HG02852 (cell line): ENCODE results near the gene LSM3.

ENCODE experiments used
- ATAC-seq: cut with Tn5 transposase; IDR thresholded peaks from one replicate; pipeline ENCODE4 v1.9.1; 2021; ENCODE audit warnings: mild to moderate bottlenecking, moderate library complexity; ENCODE audit not compliant: unreplicated experiment

LSM3 gene

DNA sequence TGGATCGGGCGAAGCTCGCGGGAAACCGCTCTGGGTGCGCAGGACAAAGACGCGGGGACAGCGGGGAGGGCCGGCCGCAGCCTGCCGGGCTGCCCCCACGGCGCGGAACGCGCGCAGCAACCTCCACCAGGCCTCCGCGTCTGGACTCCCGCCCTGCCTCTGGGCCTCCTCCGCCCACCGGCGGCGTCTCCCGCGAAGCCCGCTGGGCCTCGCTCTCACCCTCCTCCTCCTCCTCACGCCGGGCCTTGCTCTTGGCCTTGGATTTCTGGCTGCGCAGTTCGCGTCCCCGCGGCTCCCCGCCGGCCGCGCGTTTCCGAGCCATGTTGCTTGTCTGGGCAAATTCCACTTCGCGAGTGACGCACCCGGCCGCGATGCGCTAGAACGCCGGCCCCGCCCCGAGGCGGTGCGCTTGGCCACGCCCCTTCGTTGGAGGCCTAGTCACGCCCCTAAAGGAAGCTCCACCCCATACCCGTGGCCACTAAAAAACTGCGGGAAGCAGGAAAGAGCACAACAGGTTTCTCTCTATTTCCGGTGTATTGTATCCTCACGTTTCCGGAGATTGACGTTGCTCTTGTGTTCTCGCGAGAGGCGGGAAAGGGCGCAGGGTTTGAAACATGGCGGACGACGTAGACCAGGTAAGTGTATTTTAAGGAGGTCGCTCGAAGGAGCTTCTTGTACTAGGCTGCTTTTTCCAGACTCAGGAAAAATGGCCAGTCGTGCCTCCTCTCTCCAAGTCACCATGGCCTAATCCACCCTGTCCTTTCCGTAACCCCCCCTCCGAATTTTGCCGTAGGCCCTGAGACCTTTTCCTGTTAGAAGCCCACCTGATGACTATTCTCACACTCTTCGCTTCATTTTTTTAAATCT, at the start of gene LSM3, which contains the start of gene XPC:
Gene LSM3 (plus strand): TSS at position 571 of the 867 bp plus-strand sequence. CDS start 44 bp downstream, at position 615.
Gene XPC (minus strand): TSS at position 355 of the 867 bp plus-strand sequence. CDS start 33 bp downstream, at position 322.
- peak; percentile 91 for ATAC-seq

DNA sequence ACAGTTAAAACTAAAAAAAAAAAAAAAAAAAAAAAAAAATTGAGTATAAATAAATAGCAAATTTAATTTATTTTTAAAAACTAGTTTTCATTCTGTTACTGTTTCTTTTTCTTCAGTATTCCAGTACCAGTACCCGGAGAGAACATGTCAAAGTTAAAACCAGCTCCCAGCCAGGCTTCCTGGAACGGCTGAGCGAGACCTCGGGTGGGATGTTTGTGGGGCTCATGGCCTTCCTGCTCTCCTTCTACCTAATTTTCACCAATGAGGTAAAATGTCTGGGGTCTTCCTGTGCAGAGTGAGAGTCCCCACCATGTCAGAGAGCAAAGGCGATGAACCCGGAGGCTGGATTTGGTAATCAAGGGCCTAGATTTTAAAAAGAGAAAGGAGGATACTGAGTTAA, 49.3 kb upstream of the LSM3 start:
- no peak for ATAC-seq

DNA sequence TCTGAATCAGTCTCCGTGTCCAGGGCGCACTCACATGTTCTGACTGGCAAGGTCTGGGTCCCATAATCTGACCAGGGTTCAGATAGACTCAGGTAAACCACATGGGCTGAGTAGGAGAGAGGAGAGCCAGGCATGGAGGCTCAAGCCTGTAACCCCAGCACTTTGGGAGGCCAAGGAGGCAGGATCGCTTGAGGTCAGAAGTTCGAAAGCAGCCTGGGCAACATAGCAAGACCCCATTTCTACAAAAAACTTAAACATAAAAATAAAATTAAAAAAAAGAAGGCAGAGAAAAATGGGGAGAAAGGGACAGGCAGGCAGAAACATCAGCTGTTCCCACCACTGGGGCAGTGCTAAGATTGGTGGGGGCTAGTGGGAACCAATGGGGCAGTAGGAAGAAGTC, 48.4 kb upstream of the LSM3 start:
- no peak for ATAC-seq

DNA sequence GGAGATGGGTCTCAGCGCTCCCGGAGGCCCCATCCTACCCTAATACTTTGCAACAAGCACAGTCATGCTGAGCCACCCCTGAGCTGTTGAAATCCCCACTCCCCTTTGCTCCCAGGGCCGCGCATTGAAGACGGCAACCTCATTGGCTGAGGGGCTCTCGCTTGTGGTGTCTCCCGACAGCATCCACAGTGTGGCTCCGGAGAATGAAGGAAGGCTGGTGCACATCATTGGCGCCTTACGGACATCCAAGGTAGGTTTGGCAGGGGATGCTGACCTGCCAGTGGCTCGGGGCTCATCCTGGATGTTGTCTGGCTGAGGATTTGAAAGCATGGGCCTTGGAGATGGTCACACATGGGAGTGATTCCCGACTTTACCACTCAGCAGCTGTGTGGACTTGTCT, 47.9 kb upstream of the LSM3 start:
- no peak for ATAC-seq

DNA sequence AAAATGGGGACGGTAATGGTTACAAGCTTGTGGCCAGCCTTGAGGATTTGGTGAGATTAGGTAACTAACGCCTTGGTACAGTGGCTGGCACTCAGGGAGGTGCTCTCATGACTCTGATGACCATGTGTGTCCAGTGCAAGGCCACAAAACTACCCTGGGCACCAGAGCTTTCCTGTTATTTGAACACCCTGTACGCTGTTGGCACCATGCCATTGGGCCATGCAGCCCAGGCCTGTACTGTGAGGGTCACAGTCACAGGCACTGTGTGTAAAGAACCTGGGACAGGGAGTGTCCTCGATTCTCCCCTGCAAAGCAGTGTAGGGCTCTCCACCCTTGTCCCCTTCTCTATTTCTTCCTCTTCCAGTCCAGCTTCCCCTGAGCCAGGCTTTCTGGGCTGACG, 47.5 kb upstream of the LSM3 start:
- no peak for ATAC-seq

DNA sequence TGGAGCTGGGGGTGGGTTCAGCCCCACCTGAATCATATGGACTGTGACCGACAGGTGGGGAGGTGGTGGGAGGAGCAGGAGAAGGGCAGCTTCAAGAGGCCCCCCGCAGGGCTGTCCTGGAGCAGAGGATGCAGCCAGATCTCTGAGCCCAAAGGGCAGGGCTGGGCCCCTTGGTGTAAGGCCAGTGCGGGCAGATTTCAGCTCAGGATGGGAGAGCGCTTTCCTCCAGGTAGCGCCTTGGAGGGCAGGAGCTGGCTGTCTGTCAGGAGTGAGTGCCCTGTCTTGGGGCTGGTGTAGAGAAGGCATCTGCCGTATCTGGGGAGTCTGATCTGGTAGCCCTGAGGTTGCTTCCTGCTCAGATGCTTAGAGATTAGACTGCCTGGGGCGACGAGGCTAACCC, 46.5 kb upstream of the LSM3 start:
- ATAC-seq: no peak

DNA sequence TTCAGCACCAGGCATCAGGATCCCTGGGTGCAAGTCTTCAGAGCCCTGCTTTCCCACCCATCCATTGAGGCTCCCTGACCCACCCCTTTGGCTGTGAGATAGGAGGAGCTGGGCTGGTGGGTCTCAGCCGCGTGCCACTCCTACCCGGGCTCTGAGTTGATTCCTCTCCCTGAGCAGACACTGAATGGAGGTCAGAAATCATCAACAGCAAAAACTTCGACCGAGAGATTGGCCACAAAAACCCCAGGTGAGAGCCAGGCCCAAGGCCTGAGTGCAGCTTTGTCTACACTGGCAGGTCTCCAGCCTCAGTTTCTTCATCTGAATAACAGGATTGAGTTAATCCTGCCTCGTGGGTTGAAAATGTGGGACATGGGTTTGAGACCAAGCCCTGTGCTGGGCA, 45.9 kb upstream of the LSM3 start:
- no peak for ATAC-seq

DNA sequence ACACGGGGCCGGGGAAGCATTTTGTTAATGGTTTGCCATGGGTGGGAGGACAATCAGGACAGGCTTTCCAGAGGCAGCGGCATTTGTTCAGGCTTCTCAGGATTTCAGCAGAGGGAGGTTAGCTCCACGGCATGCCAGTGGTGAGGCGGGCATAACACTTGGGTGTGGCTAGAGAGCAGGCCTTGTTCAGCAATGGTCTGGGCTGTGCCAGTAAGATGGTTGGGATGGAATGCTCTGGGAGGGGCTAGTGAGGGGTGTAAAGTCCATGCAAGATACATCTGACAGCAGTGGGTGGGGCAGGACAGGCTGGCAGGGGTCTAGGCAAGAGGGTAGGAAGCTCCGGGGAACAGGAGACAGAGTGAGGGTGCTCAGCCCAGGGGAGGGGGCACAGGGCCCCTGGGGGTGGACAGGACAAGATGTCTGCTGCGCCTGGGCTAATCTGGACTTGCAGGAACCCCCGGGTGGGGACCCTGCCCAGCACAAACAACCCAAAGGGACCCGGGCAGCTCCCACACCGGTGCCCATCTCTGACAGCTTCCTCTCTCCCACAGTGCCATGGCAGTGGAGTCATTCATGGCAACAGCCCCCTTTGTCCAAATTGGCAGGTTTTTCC, 45.3 kb upstream of the LSM3 start:
- ATAC-seq: no peak

DNA sequence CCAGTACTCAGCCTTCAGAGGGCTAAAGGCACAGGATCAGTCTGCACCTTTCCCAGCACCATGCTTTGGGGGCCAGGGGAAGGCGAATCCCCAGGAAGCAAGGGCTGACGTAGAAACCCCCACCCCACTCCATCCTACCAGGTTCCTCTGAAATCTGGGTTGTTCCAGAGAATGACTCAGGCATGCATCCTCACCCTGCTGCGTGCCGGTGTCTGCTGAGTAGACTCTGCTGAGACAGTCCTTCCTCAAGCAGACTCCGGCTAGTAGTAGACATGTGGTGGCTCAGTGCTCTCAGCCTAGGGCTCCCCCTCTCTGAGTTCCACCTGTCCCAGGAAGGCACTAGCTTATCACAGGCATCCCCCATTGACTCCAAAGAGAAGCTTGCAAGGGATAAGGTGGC, 44.7 kb upstream of the LSM3 start:
- no peak for ATAC-seq

DNA sequence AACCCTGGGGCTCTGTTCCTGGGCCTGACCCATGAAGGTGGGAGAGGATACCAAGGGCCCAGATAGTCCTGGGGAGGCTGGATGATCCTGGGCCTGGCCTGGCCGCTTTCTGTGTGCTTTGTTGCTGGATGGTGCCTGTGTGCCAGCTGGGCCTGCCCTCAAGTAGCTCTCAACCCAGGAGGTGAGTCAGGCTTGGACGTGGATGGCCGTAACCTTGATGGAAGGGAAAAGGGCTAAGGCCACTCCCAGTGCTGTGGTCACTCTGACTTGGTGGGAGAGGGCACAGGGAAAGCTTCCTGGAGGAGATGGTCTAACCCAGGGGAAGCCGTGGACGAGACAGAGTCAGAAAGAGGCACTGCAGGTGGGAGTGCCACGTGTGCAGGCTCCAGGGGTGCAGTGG, 44.3 kb upstream of the LSM3 start:
- no peak for ATAC-seq

DNA sequence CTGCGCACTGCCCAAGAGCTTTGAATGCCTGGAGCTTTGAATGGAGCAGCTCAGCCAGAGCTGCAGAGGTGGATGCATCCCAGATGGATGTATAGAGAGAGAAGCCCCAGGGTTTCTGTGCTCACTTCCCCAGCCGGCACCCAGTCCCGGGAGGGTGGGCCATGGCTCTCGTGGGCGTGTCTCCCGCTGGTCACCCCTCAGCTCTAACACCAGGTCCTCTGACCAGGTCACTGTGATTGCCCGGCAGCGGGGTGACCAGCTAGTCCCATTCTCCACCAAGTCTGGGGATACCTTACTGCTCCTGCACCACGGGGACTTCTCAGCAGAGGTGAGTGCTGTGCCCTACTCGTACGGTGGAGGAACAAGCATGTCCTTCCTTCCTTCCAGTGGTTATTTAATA, 43.0 kb upstream of the LSM3 start:
- no peak for ATAC-seq

DNA sequence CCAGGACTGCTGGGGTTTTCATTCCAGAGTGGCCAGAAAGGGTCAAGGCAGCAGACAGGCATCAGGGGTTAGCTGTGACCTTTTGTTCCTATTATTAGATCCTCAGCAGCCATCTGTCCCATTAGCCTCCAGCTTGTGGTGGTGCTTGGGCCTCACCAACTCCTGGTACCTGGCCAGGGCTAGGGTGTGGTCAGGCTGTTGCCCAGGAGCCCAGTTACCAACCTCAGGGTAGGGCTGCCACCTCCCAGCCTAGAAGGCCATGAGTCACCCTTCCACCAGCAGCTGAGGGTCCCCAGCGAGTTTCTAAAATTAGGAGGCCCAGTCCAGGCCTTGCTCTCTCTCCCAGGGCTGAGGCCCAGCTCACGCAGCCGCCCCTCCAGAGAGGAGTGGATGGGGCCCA, 41.6 kb upstream of the LSM3 start:
- ATAC-seq: no peak

DNA sequence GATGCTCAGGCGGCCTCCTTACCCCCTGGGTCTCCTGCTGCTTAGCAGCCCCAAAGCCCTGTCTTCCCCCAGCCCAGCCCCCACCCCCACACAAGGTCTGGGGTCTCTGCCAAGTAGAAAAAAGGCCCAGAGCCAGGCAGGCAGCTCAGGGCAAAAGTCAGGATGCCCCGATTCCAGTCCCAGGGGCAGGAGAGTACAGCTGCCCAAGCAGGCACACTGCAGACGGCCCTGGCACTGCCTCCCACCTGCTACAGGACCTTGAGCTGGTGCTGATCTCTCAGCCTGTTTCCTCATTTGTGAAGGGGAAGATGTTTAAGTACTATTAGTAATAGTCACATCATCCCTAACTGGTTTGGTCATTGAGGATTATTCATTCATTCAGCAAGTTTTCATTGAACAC, 41.2 kb upstream of the LSM3 start:
- ATAC-seq: no peak

DNA sequence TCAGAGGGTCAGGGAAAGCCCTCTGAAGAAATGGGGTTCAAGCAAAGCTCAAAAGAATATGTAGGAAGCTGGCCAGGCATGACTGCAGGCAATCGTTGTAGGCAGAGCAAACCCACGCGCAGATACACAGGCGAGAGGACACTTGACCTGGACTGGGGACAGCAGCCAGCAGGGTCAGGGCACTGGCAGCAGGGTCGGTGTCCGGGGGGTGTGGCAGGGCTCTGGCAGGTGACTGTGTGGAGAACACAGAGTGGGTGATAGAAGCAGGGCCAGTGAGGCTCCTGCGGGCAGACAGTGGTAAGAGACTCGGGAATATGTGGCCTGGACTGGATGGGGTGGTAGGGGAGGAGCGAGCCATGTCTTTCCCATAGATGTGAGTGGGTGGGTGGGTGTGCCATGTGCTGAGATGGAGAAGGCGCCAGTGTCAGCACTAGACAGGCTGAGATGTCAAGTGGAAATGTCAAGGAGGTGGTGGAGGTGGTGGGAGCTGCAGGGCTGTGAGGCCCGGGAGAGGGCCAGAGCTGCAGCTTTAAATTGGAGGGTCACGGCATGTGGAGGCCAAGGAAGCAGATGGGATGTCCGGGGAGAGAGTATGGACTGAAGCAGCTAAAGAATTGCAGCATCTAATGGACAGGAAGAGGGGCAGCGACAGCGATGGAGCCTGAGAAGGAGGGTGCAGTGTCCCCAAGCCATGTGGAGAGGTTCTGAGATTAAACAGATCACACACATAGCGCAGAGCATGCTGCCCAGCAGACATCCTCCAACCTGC, 40.3 kb upstream of the LSM3 start:
- ATAC-seq: no peak

DNA sequence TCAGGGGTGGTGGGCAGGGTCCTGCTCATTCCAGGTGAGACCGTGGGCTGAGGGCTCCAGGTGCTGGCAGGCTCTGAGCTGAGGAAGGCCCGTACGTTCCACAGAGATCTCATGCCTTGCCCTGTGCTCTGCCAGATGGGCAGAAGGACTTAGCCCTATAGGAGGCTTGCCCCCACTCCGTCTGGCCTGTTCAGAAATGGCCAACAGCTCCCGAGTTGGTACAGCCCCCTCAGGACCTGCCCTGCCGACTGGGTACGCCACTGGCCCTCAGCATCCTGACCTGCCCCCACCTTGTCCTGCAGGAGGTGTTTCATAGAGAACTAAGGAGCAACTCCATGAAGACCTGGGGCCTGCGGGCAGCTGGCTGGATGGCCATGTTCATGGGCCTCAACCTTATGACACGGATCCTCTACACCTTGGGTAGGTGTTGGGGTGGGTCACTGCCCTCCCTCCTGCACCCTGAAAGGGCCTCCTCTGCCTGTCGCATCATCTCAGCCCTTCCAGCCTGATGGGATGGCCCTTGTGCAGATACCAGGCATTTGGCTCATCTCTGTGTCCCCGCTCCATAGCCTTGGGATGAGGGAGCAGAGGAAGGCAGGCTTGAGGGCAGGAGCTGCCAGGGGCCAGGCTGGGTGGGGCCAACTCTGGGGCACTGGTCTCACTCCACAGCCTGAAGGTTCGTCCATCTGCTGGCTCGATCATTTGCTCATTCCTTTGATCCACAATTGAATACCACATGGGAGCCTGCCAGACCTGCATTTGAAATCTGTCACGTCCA, 39.5 kb upstream of the LSM3 start:
- ATAC-seq: no peak

DNA sequence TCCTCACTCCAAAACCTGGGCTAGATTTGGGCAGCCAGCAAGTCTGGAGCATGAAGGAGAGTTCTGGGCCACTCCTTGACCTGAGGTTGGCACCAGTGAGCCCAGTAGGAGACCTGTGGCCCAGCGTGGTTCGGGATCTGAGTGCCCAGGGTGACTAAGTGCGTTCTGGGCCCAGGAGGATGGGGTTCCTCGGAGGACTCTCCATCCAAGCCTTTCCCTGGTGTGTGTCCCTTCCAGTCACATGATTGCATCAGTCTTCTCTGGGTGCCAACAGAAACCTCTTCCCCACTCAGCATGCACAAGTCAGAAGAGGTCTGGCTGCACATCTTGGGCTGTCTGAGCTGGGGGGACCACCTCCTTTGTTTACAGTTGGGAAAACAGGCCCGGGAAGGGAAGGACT, 38.8 kb upstream of the LSM3 start:
- no peak for ATAC-seq

DNA sequence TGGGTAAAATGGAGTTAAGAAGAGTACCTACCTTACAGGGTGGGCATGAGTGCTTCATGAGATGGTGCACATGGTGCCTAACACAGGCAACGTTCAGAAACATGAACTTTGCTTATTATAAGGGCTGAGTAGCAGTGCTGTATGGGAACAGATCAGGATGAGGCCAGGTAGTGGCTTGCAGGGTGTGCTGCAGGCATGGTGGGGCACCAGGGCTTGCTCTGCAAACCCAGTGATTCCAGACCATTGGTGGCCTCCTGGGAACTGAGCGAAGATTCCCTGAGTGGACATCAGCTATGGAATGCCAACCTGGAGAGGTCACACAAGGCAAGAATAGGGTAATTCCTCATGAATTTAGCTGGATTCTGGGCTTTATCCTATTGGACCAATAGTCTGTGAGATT, 37.9 kb upstream of the LSM3 start:
- ATAC-seq: no peak

DNA sequence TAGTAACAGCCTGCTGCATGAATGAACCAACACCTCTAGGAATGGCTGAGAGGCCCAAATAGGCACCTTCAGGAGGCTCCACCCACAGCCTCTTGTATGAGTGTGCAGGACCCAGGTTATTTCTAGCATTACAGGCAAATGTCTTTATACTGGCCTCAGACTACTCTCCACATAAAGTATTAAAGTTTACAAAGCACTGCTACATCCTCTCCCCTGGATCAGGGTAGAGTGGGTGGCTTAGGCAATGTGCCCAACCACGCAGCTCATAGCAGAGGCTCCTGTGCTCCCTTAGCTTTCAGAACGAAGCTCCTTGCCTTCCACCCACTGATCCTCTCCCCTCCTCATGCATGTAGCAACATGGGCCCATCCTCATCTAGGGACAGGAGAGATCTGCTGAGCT, 37.5 kb upstream of the LSM3 start:
- no peak for ATAC-seq

DNA sequence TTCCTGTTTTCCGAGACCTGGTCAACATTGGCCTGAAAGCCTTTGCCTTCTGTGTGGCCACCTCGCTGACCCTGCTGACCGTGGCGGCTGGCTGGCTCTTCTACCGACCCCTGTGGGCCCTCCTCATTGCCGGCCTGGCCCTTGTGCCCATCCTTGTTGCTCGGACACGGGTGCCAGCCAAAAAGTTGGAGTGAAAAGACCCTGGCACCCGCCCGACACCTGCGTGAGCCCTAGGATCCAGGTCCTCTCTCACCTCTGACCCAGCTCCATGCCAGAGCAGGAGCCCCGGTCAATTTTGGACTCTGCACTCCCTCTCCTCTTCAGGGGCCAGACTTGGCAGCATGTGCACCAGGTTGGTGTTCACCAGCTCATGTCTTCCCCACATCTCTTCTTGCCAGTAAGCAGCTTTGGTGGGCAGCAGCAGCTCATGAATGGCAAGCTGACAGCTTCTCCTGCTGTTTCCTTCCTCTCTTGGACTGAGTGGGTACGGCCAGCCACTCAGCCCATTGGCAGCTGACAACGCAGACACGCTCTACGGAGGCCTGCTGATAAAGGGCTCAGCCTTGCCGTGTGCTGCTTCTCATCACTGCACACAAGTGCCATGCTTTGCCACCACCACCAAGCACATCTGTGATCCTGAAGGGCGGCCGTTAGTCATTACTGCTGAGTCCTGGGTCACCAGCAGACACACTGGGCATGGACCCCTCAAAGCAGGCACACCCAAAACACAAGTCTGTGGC, 36.8 kb upstream of the LSM3 start:
- no peak for ATAC-seq

DNA sequence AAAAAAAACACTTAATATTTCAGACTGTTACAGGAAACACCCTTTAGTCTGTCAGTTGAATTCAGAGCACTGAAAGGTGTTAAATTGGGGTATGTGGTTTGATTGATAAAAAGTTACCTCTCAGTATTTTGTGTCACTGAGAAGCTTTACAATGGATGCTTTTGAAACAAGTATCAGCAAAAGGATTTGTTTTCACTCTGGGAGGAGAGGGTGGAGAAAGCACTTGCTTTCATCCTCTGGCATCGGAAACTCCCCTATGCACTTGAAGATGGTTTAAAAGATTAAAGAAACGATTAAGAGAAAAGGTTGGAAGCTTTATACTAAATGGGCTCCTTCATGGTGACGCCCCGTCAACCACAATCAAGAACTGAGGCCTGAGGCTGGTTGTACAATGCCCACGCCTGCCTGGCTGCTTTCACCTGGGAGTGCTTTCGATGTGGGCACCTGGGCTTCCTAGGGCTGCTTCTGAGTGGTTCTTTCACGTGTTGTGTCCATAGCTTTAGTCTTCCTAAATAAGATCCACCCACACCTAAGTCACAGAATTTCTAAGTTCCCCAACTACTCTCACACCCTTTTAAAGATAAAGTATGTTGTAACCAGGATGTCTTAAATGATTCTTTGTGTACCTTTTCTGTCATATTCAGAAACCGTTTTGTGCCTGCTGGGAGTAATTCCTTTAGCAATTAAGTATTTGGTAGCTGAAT, 35.9 kb upstream of the LSM3 start:
- ATAC-seq: no peak
